Nucleus accumbens (tissue), 56 donors: Measurements from ENCODE around the gene C11orf21.
A peak's percentile ranks its signal among the peaks of the same experiment; 100 is the strongest.

Experiments used
- DNase-seq, 56 donors: peaks; one replicate each; lab custom pipeline; 2025; lab: John Stamatoyannopoulos, UW

C11orf21 gene

DNA sequence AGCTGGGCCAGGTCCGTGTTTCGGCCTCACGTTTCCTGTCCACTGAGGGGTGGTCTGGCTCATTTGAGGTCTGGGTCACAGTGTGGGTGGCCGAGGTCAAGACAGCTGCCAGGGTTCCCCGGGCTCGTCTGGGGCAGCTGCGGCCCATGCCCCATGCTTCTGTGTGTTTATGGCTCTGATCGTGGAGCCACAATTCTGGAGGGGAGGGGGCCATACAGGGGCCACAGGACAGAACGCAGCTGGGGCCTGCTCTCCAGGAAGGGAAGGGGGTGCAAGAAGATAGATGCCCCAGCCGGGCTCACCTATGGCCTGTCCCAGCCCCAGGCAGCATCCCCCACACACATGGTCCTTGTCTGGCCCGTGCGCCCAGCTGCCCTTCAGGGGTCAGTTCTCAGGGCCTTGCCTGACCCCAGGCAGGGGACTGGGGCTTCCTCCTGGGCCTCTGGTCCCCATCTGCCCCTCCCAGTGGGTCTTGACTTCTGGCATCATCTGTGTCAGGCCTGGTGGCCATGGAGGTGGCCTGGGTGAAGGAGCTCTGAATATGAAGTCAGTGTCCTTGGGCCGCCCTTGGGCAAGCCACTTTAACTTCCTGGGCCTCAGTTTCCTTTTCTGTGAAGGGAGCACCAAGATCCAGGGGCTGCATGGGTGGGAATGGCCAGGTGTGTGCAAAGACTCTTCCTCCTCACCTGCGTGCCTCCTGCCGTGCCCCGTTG lies 8.5 kb upstream of the C11orf21 start:
- no peak for DNase-seq

DNA sequence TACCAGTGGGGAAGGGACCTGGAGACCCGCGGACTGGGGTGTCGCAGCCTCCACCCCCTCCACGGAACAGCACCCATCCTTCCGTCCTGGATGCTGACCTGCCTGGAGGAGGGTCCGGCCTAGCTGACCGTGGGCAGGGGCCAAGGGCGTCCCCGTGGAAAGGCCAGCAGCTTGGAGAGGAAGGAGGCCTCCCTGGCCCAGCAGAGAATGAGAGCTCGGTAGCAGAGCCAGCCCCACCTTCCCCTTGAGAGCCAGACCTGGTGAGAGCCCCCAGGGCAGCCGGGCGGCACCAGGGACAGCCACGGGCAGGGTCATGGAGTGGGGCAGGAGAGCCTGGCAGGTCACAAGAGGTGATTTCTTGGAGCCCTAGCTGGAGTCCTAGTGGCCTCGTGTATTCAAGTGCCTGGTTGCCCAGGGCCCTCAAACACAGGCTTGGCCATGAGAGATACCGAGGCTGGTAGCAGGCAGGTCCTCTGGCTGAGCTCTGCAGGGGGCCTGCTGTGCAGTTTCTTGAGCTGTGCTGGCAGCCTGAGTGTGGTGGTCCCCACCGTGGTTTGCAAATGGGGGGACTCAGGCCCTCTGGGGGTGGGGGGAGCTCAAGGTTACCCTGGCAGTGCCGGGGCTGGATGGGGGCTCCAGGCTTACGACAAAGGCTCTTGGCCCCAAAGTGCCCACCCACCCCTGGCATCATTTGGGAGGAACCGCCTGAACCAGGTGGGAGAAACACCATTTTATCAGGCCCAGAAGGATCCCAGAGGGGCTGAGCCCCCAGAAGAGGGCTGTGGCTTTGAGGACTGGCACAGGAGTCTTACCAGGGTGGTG lies 7.7 kb upstream of the C11orf21 start:
- no peak for DNase-seq

DNA sequence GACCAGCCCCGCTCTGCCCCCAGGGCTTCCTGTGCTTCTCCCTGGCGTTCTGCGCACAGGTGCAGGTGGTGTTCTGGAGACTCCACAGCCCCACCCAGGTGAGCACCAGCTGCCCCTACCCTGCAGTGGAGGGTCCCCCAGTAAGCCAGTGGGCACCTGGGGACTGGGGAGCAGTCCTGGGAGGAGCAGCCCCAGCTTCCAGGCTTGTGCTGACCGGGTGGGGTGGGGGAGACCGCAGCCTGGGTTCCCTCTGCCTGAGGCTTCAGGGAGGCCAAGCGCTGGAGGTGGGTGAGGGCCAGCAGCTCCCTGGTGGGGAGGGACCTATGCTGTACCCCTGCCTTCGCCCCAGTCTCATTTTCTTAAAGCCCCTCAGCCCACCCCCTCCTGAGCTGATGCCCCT lies 7.0 kb upstream of the C11orf21 start:
- no peak for DNase-seq

DNA sequence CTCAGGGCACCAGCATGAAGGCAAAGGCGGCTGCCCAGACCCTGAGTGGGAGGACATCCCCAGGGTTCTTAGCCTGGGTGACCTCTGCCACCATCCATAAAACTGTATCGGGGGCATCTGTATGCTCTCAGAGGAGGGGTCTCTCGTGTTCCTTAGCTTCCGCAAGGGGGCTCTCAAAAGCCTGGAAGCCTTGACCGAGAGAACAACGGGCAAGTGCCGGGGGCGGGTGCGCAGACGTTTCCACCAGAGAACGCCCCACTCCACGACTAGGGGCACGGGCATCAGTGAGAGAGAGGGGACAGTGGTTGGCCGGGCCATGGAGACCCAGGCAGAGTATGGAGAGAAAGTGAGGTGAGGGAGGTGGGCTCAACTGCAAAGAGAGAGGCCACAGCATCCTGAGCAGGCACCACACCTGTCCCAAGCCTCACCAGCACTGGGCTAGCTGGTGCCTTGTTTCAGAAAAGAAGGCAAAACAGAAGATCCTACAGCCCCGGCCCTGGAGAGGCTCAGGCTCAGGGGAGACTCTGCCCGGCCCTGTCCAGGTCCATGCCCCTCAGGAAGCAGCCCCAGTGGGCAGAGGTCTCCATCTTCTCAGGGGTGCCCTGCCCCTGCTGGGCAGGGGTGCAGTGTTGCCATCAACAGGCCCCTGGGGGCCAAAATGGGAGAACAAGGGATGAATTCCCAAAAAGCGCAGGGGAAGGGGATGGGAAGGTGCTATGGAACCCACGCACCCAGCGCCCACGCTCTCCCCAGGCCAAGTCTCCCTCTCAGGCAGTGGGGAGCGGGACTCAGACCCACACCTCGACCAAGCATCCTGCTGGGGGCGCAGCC lies 6.0 kb upstream of the C11orf21 start:
- no peak for DNase-seq

DNA sequence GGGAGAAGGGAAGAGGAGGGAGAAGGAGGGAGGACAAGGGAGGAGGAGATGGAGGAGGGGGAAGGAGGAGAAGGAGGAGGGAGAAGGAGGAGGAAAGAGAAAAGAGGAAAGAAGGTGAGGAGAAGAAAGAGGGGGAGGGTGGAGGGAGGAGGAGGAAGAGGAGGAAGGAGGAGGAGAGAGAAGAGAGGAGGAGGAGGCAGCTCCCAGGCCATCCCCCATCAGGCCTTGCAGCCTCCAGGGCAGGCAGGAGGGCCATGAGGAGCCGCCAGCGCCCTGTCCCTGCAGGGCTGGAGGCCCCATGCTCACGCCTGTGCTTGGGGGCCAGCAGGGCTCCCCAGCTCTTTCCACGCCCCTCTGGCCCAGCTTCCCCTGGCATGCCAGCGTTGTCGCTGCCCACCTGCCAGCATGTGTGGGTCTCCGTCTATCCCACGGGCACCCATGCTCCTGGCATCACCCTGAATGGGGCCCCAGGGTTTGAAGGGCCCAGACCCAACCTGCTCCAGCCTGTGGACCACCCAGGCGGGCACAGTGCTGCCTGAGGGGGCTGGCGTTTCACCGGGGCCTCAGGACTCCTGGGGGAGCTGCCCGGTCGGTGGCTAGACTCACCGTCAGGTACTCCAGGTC lies 5.3 kb upstream of the C11orf21 start:
- no peak for DNase-seq

DNA sequence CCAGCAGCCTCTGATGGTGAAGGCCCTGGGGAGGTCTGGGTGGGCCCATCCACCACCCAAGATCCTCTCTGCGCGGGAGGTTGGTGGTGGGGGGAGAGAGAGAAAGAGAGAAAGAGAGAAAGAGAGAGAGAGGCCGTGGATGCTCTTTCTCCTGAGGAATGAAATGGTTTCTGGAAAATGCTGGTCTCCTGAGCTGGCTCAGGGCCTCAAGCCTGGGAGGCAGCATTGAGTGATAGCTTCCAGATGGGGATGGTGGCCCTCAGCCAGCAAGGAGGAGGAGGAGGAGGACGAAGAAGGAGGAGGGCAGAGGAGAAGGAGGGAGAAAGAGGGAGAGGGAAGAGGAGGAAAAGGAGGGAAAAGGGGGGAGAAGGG lies 4.7 kb upstream of the C11orf21 start:
- peak in 1 of 56 donors; percentile 11 for DNase-seq

DNA sequence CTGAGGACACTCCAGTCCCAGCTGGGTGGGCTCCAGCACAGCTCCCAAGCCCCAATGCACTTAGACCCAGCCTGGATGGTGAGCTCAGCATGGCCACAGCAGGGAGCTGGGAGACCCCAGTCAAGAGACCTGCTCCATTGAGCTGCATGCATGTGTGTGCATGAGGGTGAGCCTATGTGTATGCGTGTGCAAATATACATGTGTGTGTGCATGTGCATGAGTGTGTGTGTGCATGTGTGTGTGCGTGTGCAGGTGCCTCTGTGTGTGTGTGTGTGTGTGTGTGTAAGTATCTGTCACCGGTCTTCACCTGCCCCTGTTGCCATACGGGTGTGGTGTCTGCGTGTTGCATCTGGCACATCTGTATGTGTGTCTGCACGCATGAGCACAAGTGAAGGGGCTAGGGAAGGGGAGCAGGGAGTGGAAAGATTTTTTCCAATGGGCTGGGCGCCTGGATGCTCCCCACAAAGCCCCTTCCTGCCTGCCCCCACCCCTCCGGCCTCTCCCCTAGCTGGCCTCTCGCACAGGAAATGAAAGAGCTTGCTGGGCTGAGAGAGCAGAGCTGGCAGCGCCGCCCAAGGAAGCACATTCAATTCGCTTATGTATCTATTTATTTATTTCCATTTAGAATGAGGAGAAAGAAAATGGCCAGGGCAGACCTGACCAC lies 4.2 kb upstream of the C11orf21 start:
- DNase-seq: no peak

DNA sequence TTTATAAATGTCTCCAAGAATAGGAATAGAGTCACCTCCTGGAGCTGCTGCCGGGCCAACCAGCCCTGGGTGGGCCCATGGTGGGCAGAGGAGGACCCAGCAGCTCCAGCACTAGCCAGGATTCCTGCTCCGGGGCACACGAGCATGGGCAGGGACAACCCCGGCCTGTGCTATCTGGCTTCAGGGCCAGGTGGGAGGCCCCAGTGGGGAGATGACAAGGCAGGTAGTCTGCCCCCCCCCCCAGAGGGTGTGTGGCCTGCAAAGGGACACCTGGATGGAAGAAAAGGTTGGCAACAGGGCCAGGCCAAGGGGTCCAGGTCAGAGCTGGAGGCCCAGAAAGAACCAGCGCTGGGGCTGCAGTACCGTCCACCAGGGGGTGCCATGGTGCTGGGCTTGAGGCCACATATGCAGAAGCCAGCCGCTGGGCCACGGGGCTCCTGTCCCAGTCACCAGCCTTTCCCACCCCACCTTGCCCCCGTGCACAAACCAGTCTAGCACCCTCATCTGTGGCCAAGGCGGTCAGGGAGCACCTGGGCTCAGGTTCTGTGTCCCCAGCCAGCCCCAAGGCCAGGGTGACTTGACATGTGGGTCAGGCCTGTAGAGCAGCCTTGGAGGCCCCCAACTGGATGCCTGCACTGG lies 3.5 kb upstream of the C11orf21 start:
- DNase-seq: peak in 51 of 56 donors; percentile 23 to 88 (median 59)

DNA sequence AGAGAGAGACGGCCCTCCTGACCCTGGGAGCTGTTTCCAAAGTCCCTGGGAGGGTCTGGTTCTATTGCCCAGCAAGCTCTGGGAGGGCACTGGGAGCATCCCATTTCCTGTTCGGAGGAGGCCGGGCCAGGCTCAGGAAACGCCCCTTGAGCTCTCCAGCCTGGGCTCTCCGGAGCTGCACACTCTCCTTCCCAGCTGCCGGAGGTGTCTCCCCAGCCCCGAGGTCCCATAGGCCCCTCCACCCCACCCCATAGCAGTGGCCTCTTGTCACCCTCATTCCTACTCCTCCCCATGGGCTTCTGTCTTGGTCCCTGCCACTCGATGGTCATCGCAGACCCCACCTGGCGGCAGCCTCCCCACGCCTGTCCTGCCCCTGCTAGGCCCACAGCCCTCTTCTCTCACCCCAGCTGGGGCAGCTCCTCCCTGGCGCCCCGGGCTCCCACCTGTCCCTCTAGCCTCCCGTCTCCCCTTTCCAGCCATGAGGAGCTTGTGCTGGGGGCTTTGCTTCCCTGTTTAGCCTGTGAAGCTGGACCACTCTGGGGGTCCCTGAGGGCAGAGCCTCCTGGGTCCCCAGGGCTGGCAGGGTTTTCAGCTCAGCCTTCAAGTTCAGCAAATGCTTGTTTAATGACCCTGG lies 2.9 kb upstream of the C11orf21 start:
- DNase-seq: no peak

DNA sequence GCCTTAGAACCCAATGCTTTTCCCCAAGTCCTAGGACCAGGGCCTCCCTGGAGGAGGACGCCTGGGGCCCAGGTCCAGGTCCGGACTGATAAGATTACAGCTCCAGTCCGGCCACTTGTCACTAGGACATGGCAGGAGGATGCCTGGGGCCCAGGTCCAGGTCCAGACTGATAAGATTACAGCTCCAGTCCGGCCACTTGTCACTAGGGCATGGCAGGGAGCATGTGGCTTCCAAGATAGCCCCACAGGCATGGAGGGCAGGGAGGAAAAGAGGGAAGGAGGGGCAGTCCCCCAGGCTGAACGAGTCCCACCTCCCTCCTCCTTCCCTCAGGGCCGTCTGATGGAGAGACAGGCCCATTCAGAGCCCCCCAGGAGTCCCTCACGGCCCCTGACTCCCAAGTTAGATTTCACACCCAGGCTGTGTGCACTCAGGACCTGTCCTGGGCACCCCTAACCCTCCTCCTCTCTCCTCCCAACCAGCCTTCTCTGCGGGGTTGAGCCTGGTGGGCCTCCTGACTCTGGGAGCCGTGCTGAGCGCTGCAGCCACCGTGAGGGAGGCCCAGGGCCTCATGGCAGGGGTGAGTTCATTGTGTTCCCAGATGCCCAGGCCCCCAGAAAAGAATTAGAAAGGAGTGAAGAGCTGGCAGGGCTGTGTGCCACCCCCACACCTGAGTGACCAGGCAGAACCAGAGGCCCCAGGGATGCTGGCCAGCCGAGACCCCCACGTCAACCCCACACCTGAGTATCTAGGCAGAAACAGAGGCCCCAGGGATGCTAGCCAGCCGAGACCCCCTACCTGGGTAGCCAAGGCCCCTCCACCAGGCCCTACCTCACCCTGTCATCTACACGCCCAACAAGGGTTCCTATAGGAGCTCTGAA lies 2.1 kb upstream of the C11orf21 start:
- no peak for DNase-seq

DNA sequence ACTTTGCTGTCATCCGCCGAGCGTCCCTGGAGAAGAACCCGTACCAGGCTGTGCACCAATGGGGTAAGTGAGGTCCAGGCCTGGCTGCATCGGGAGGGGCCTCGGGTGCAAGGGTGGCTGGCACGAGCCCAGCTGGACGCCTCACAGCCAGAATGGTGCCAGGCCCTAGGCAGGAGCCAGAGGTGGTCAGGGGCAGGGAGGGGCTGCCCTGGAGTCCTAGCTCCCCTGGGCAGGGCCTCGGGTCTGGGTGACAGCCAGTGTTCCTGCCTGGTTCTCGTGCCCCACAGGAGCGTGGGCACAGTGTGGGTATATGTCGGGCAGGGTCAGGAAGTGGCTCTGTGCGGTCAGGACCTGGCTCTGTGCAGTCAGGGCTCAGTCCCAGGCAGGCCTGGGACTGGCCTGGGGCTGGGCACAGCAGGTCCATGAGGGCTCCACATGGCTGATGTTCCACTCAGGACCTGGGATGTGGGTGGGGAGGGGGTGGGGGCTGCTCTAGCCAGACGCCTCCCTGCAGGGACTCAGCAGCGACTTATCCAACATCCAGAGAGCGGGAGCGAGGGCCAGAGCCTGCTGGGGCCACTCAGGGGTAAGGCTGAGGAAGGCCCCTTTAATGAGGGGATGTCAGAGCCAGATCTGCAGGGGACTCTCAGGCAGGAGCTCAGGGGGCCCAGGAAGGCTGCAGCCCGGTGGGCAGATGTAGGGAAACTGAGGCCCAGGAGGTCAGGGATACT lies 1.3 kb upstream of the C11orf21 start:
- DNase-seq: no peak

DNA sequence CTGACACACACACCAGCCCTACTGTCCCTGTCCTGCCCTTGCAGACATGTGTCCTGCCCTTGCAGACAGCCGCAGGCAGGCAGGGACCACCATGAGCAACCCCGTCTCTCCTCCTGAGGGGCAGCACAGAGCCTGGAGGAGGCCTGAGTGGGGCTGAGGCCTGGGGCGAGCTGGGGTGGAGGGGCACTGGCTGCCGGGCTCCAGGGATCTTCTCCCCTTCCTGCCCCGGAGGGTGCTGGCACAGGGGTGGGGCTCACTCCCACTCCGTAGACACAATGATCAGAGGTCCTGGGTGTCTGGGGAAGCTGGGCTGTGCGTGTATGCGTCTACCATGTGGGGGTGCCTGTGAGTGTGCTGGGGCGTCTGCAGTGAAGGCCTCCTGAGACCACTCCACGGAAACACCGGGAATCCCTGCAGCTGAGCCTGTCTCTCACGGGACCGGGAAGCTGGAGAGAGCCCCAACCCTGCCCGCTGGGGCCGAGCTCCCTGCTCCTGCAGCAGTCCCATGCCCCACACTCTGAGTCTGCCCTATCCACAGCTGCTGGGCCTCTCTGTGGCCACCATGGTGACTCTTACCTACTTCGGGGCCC lies 683 bp upstream of the C11orf21 start:
- DNase-seq: no peak

DNA sequence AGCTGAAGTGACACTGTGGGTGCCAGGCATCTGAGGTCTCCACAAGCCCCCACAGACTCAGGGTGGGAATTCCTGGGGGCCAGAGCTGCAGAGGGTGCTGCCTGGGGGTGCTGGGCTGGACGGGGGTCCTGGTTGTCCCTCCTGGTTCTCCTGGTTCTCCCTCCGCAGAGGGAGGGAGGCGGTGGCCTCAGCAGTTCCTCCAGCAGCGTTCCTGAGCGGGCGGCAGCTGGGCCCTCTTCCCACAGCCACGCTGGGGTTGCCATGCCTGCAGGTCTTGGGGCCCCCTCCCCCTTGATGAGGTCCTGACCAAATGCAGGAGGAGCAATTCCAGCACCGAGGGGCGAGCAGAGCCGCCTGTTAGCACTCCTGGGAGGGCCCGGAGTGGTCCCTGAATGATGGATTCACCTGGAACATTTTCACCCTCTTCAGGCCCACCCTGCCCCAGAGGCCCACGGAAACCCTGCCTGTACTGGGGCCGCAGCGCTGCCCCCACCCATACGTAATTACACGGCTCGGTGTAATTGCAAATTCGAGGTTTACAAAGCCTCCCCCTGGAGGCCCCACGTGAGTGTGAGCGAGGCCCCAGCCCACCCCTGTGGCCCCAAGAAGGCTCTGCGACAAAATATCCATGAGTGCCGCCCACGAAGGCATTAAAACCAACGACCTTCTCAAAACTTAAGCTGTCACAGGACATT lies 635 bp downstream of the C11orf21 start:
- DNase-seq: no peak

DNA sequence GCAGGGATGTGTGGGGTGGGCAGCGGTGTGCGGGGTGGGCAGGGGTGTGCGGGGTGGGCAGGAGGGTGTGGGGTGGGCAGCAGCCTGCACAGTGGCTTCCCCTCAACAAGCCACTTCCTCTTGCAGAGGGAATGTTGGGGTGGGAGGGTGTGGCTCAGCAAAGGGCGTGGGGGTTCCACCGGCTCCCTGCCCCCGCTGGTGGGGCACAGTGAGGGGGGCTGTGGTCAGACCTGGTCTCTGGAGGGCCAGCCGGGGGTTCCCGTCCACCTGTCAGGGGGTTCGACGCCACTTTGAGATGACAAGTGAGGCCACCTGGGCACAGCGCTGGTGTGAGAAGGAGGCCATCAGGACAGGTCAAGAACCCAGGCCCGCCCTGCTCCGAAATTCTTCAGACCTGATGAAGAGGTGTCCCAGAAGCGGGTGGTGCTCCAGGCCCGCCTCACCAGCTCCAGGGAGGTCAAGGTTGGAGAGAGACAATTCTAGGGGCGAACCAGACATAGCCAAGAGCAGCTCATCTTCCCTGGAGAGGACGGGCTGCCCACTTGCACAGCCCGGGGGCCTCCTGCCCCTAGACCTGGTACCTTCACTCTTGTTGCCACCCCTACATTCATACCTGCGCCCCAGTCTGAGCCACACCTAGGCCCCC lies 1.3 kb downstream of the C11orf21 start:
- DNase-seq: no peak

DNA sequence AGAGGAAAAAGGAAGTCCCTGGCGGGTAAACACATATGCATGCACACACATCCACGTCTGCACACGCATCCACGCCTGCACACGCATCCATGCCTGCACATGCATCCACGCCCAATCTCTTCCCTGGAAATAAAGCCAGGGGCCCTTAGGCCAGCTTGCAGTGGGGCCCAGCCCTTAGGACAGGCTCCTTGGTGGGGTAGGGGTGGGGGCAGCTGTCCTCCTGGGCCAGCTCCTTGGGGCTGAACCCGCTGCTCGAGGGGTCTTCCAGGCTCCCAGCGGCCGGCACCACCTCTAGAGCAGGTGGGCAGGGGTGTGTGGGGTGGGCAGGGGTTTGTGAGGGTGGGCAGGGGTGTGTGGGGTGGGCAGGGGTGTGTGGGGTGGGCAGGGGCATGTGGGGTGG lies 1.9 kb downstream of the C11orf21 start:
- no peak for DNase-seq
